ENCODE measurements around the gene TFCP2.
"Not testable (repeated sequence)": the region's sequence is repeated elsewhere in the genome, so short reads cannot be mapped to it uniquely, and the experiment has no call there.

The TFCP2 gene

DNA sequence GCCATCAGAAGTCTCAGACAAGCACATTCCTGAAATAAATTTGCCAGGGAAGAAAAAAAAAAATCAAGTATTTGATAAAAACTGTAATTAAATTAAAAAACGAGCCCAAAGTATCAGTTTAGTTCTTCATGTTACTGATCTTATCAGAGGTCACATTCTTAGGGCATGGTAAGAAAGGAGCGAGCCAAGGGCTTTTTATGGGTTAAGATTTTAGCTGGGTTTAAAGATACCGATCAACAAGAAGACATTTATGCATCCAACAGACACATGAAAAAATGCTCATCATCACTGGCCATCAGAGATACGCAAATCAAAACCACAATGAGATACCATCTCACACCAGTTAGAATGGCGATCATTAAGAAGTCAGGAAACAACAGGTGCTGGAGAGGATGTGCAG, 94.6 kb downstream of the TFCP2 start:
- DNase-seq = not testable (repeated sequence)

DNA sequence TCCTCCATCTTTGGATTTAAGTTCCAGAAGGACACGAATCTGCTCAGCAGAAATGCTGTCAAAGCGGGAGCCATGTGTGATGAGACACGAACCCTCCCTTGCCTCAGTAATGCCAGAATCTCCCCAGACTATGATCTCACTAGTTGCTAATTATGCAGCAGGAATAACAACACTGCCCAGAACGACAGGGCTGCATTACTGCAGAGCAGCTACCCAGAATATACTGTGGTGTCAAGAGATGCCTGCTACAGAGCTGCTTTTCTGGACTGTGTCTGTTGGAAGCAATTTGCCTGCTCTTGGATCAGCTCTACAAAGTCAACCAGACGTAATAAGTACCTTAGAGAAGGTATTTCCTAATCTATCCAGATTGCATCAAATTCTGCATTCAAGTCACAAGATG, 95.0 kb downstream of the TFCP2 start:
- DNase-seq = no peak

DNA sequence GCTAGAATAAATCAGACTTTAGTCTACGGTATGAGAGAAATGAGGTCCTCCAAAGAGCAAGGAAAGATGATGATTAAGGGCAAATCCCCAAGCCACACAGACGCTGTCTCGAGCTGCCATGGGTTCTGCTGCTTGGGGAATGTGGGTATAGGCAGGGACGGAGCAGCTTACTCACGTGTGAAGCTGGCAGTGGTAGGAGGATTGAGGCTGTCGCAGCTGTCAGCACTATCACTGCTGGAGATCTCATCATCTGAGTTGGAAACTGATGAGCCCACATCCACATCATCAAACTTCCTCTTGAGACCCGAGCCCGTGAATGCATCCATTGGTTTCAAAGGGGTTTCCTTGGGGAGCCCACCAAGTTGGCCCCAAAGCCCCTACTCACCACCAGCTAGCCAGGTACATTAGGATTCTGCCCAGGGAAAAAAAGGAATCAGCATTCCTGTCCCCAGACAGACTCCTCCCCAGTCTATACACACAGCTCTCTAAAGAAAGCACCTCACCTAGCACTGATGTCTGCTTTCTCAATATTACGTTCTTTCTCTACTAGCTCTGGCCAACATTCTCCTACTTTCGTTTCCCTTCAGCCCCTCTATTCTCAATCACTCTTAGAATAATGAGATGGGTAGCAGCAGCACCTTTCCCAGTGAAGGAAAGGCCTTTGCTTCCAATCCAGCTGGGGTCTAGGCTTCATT, 96.6 kb downstream of the TFCP2 start:
- DNase-seq = no peak

DNA sequence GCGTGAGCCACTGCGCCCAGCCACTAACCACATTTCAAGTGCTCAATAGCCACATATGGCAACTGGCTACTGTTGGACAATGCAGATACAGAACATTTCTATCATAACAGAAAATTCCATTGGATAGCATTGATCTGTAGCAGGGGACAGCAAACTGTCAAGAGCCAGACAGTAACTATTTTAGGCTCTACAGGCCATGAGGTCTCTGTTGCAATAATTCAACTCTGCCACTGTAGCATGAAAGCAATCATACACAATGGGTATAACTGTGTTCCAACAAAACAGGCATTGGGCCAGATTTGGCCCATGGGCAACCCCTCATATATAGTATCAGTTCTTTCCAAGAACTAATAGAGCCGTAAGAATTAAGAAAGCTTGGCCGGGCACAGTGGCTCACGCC, 97.5 kb downstream of the TFCP2 start:
- DNase-seq = no peak

DNA sequence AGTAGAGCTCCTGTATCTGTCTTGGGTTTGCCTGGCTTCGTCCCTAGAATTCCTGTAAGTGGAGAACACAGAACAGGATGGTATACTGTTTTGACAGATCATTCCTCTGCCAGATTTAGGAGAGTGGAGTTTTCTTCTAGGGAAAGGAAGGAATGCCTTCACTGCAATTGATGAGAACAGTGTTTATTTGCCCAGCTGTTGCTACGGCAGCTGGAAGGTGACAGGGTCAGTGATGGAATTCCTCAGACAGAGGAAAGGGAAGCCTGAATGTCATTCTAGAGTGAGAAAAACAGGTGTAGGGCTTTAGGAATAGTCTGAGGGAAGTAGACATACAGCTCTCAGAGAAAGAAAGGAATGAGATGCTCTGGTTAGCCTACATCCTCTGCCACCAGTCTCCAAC, 101.3 kb downstream of the TFCP2 start:
- no peak for DNase-seq

DNA sequence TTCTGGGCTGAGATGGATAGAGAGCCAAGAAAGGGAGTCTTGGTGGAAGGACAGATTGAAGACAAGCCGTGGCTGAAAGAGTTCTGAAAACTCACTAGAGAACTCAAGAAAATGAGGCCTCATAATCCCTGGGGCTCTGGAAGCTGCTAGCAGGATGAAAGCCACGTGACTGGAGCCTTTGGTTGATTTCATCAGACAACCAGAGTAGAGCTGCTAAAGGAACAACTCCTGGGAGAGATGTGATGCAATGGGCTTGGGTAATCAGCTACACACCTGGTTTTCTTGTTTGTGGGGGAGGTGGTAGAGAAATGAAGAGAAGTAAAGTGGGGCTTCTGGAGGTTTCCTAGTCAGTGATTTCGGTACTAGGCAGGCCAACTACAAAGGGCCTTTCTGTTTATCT, 102.9 kb downstream of the TFCP2 start:
- no peak for DNase-seq

DNA sequence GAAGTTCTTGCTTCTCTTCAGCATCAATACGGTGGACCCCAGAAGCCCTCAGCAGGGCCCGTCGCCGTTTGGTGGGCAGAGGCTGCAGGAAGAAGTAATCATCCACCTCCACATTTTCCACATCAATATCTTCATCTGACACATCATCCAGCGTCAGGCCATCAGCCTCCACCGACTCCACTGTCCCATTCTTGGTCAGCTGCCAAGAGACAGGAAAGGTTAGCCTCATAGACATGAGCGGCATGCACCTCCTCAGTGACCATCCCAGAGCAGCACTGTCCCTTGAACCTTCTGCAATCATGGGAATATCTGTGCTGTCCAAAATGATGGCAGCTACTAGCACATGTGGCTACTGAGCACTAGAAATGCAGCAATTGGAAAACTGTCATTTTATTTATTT, 105.2 kb downstream of the TFCP2 start:
- DNase-seq = no peak

DNA sequence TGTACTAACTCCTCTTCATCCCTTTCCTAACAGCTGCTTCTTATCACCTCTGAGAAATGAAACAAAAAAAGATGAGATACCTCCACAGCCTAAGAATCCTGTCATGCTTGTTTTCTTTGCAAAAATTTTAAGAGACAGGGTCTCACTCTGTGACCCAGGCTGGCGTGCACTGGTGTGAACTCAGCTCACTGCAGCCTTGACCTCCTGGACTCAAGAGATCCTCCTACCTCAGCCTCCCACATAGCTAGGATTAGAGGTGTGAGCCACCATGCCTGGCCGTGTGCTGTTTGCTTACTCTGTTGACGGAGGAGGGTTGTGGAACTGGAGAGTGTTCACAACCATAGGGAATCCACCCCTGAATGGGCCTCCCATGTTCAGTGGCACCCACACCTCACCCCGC, 105.7 kb downstream of the TFCP2 start:
- DNase-seq = no peak

DNA sequence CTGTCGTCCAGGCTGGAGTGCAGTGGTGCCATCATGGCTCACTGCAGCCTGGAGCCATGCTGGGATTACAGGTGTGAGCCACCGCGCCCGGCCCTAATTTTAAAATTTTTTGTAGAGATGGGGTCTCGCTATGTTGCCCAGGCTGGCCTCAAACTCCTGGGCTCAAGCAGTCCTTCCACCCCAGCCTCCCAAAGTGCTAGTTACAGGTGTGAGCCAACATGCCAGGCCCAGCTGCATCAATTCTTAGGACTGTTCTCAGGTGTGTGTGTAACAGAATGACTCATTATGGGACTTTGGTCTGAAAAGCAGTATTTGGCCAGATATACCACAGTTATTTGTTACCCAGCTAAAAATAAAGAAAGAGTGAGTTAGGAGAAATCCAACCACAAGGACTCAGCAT, 107.4 kb downstream of the TFCP2 start:
- DNase-seq = no peak

DNA sequence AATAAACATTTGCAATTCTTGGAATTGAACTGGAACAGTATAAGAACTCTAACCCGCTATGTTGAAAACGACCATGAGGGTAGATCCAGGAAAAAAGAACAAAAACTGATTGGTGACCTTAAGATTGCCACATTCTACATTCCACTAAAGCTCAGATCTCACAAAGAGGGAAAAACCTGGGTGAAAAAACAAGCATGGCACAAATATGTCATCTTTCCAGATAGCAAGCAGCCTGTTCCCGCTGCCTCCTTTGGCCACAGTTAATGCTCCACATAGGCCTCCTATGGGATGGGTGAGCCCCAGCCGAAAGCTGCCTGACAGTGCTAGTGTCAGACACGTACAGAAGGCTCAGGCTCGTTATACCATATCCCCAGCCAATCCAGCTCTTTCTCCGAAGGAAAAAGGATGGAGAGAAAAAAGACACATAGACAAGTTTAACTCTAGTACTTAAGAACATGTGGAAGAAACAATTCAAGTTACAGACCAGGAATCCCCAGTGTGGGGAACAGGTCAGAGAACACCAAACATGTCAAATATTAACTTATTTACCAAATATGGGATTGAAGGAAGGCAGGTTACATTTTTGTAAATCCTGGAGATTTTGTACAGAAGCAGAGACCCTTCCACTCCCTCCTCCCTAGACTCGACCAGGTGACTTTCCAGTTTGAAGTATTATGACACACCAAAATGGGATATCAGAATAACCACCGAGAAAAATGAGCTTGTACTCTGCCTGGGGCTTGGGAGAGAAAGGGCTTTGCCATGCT, 110.1 kb downstream of the TFCP2 start:
- DNase-seq = no peak

DNA sequence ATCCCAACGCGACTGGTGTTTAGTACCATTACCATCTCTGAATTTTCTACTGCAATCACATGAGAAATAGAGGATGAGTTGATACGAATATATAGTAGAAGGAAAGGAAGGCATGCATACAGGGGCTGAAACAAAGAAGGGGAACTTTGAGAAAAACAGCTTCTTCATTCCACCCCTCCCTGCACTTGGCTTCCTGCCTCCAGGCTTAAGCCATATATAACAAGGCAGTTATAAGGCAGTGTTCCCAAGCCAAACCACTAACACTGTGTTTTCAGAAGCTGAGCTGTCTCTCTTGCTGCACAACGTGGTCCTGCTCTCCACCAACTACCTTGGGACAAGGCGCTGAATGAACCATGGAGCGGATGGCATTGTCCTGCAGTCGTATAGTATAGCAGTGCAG, 113.8 kb downstream of the TFCP2 start:
- no peak for DNase-seq

DNA sequence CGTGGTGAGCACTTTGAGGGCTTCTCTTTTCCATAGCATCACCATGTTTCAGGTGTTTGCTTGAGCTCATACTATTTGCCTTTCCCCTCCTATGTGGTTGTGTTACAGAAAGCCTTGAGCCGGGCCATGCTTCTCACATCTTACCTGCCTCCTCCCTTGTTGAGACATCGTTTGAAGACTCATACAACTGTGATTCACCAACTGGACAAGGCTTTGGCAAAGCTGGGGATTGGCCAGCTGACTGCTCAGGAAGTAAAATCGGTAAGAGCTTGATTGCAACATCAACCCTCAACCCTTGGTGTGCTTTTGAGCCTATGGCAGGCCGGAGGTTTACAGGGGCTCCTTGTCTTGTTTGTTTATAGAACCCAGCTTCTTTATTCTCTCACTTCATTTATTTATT, 116.7 kb downstream of the TFCP2 start:
- no peak for DNase-seq

DNA sequence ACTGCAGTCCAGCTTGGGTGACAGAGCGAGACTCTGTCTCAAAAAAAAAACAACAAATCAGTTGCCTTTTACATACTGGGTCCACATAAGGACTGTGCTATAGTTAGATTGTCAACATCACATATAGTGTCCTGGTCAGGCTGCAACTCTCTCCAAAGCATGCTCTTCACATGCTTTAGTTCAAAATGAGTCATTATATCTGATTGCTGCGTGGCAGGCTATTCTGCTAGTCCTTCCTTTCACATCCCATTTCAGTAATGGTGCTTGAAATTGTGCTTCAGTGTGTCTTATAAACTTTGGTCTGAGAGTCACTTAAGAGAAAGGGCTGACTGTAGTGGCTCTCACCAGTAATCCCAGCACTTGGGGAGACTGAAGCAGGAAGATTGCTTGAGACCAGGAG, 117.9 kb downstream of the TFCP2 start:
- DNase-seq = no peak

DNA sequence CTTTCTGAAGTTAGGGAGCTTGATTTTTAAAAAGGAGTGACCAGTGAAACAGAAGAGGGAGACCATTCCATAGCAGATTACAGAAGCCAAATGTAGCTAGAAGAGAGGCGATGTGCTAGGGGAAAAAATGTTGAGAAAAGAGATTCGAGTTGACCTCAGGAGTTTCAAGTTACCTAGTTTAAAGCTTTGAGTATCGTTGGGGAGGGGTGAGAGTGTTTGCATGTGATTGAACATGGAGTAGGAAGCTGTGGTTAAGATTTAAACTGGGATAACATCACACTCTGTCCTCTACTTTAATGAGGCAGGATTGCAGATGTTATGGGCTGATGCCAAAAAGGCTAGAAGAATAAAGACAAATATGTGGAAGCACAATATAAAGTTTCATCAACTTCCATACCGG, 121.1 kb downstream of the TFCP2 start:
- DNase-seq = no peak

DNA sequence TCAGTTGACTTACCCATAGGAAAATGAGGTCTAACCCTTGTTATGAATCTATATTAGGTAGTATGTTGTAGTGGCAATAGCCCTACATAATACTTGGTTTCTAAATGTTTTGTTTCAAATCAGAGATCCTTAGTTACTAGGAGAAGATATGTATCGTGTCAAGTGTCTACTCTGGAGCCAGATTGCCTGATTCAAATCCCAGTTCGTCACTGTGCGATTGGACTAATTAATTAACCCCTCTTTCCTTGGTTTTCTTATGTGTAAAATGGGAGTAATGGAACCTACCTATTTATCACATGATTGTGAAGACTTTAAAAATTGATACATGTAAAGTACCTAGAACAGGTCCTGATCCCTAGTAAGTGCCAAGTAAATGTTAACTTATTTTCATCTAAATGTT, 123.4 kb downstream of the TFCP2 start:
- DNase-seq = no peak

DNA sequence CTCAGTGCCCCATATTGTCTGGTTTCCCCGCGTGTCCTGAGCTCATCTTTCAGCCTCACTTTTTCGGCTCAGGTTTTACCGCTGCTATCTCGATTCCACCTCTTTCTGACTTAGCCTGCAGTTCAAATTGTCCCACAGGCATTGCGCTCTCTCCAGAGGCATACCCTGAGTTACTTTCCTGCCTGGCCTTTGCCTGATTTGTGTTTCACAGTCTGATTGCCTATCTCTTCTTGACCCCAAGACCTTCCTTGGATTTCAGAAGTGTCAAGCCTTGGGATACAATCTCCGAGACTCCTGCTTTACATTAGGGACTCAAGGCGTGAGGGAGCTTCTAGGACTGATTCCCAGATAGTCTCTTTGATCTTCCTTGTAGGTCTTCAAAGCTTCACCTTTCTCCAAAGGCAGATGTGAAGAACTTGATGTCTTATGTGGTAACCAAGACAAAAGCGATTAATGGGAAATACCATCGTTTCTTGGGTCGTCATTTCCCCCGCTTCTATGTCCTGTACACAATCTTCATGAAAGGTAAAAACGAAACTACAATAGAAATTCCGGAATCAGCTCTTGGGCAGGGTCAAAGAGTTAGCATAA, 124.2 kb downstream of the TFCP2 start:
- no peak for DNase-seq

DNA sequence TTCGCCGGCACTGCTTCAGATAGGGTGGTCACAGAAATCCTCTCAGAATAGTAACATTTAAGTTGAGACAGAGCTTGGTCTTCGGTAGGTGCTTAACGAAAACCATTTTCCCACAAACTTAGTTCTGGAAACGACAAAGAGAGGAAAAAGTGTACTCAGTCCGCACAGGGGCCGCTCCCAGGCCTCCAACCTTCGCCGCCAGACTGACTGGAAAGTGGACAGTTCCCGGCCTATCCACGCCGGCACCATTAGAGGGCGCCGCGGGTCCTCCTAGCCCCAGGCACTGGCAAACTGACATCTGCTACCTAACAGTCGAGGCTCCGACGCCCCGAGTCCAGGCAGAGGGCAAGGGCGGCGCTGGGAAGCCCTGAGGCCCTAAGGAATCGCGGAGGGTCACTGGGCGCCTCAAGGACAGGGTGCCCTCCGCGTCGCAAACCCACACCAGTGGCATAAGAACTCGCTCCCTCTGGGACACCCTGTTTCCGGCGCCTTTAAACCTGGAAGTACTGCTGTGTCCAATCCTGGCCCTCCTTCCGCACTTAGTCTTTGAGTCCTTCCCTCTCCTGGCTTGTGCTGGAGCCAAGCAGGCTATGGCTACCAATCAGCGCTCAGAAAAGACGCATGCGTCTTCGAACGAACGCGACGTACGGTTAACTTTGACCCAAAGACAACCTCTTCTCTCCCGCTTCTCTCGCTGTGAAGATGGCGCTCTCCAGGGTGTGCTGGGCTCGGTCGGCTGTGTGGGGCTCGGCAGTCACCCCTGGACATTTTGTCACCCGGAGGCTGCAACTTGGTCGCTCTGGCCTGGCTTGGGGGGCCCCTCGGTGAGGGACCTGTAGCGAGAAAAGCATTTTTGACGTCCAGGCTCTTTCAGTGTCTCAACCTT, 125.0 kb downstream of the TFCP2 start, which contains the start of gene LETMD1:
TSS of gene LETMD1 (plus strand) at position 673 of the 886 bp plus-strand sequence. CDS start at position 703, 30 bp downstream.
- peak; percentile 98 to 99 for DNase-seq

Data from SW 1271 (cell line).